Left ventricle myocardium superior (tissue), 1 donor: ENCODE results near the gene MREG. TPM values are rescaled to one million over a fixed set of nuclear protein-coding genes. Genes with fewer than 3 reads are reported as not detected.
"Not testable (repeated sequence)": the region's sequence is repeated elsewhere in the genome, so short reads cannot be mapped to it uniquely, and the experiment has no call there.

Experiments used
- ATAC-seq: fragments of 200-7000 bp; cut with Tn5 transposase; one replicate; pipeline ENCODE4 v1.9.1; 2020; ENCODE audit warnings: mild to moderate bottlenecking, moderate library complexity
- DNase-seq: peaks from one replicate; pipeline ENCODE4 v3.0.0-alpha.2; 2020
- intact Hi-C: fragments of 100-400 bp; cut with micrococcal nuclease; formaldehyde crosslinking; loops from one replicate; pipeline ENCODE4 v1.11.0; 2022
- total RNA-seq: library from RNA; stranded (reverse); fragmentation: NEBNext Ultra II Directional; extraction: Animal tissue kit (Norgen Biotek cat#: 25700); gene quantifications from one replicate; pipeline ENCODE4 v1.2.1, GENCODE V29; 2021
- donor health status: DM: no; HTN: yes; CAD: no; lungs with severe emphysema.

The MREG gene
- total RNA-seq, 1 donor from 2014 or later: 0.84 TPM

- intact Hi-C loops: no loop called here
- DNase-seq: no peak
- peak; percentile 83 for ATAC-seq
These were observed 82.0 kb downstream of the MREG start for GRCh38 chr2:215931256-215931903.

- intact Hi-C loops: no loop called here
- no peak for DNase-seq
- ATAC-seq: no peak
These were observed 82.7 kb downstream of the MREG start for GRCh38 chr2:215930505-215931253.

GRCh38 chr2:215929602-215930335, 83.6 kb downstream of the MREG start:
- intact Hi-C loops: no loop called here
- ATAC-seq: no peak
- no peak for DNase-seq

DNA sequence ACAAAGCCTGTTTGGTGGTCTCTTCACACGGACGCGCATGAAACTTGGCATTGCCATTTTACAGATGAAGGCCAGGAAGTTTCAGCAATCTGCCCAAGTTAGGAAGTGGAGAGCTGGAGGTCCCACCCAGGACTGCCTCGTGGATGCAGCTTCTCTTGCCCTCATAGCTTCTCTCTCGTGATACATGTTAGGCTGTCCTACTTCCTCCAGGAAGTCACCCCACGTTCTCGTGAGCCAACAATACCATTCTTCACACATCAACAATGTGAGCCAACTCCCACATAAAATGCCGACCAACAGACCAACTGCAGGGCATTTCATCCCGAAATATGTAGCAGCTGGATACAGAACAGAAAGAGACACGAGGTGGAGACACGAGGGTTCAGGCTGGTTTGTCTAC, 85.3 kb downstream of the MREG start:
- intact Hi-C loops: no loop called here
- ATAC-seq (no peak), DNase-seq (no peak)

DNA sequence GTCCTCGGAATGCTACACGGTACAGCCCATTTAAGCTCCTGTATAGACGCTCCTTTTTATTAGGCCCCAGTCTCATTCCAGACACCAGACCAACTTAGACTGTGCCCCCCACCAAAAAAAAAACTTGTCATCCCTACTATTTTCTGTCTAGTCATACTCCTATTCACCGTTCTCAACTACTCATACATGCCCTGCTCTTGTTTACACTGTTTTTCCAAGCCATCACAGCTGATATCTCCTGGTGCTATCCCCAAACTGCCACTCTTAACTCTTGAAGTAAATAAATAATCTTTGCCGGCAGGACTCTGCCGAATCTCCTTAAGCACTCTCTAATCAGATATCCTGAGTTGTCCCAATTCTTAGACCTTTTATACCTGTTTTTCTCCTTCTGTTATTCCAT, 86.4 kb downstream of the MREG start:
- ATAC-seq, DNase-seq, intact Hi-C loops: not testable (repeated sequence)

GRCh38 chr2:215921895-215922294, 91.5 kb downstream of the MREG start:
- ATAC-seq (no peak), DNase-seq (no peak)
- intact Hi-C loops: no loop called here

- intact Hi-C loops: no loop called here
- DNase-seq (peak; percentile 54), ATAC-seq (peak; percentile 93)
These were observed 92.9 kb downstream of the MREG start for GRCh38 chr2:215920244-215921100.

DNA sequence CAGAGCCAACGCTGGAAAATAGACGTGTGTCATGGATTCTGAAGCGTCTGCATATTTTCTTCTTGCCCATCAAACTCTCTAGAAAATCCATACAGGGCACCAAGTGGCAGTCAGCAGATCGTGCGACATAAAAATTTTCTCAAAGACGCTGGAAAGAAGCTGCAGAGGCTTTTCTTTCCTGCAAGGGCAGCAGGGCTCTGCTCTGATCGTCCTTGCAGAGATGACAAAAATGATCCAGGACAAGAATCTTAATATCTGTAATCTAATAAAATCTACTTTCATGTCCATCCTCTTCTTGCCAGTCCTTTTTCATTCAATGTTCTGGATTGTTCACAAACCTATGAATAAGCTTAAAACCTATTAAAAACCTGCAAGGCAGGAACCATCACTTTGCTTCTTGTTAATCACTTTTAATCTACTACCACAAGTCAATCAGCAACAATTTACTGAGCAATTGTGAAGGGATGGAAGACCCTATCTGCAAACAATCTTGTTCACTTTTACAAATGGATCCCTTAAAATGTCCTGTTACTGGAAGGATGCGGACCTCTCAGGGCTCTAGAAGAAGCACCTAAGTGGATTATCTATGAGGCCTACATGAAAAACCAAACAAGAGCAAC, 93.6 kb downstream of the MREG start:
- ATAC-seq: no peak
- intact Hi-C loops: loop anchor here (10.0 kb wide), 1 partner anchor 465 kb away; no protein-coding TSS in a partner anchor
- DNase-seq: no peak

- no peak for ATAC-seq
- no peak for DNase-seq
- intact Hi-C loops: loop anchor here (10.0 kb wide), 1 partner anchor 464 kb away; no protein-coding TSS in a partner anchor
These were observed 94.3 kb downstream of the MREG start for GRCh38 chr2:215918901-215919599.

DNA sequence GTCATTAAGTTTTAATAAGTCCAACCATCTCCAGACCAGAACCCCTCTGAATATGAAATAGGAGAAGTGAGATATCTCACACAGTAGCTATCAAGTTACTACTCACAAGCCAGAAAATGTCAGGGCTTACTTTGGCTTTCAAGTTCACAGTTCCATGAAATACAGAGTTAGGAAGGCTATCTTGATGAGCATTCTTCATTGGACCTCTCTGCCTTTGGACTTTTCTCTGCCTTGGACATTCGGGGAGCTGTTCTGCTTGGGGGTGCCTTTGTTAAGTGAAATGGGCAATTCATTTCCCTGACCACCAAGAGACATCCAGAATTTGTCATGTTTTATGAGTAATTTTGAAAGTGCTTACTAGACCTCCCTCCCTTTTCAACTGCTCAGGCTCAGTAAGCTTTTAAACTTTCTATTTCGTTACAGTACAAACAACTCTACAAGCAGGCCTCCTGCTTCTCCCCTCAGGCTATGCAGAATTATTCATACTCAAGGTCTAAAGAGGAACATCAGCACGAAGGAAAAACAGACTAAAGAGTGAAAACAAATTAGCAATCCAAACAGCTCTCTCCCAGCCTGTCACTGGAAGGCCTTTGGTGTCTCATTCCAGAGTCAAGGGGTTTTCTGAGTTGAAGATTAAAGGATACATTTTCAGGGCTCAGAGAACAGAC, 95.3 kb downstream of the MREG start:
- ATAC-seq (no peak), DNase-seq (no peak)
- intact Hi-C loops: loop anchor here (10.0 kb wide), 1 partner anchor 463 kb away; no protein-coding TSS in a partner anchor

- intact Hi-C loops: loop anchor here (10.0 kb wide), 1 partner anchor 461 kb away; no protein-coding TSS in a partner anchor
- DNase-seq: no peak
These were observed 97.9 kb downstream of the MREG start for GRCh38 chr2:215915441-215915840.

GRCh38 chr2:215914777-215915165, 98.6 kb downstream of the MREG start:
- no peak for DNase-seq
- intact Hi-C loops: loop anchor here (10.0 kb wide), 1 partner anchor 460 kb away; no protein-coding TSS in a partner anchor
- no peak for ATAC-seq

More at GRCh38 chr2:215915441-215915840, 97.9 kb downstream of the MREG start:
- no peak for ATAC-seq

DNA sequence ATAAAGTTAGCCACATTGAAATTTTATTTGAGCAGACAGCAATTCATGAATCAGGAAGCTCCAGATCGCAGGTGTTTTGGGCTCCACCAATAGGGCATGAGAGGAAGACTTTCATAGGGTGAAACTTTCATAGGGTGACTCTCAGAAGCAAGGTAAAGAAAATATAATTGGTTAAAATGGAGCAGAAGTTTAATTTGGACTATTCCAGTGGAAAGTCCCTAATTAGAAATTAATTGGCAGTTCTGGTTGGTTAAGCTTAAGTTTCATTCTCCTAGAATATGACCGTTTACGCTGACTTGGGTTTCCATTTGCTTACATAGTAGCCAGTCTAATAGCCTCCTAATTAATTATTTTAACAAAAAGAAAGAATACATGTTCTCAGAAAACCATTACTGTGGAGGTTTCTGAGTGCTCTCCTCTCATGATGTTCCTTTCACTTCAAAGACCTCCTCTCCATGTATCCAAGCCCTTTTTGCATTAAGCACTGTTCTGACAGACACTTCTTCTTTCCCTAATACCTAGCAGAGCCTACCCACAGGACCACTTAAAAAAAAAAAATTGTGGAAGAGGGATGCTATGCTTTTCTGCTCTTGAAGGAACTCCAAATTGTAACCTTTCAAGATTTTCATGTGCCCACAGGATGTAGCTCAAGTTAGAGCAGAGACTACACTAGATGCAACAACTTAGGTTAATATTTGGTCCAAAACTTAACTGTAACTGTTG, 99.1 kb downstream of the MREG start:
- intact Hi-C loops: loop anchor here (10.0 kb wide), 1 partner anchor 459 kb away; no protein-coding TSS in a partner anchor
- ATAC-seq: no peak
- DNase-seq: no peak

- ATAC-seq (no peak), DNase-seq (no peak)
- intact Hi-C loops: loop anchor here (10.0 kb wide), 1 partner anchor 458 kb away; no protein-coding TSS in a partner anchor
These were observed 101.0 kb downstream of the MREG start for GRCh38 chr2:215912299-215912842.

DNA sequence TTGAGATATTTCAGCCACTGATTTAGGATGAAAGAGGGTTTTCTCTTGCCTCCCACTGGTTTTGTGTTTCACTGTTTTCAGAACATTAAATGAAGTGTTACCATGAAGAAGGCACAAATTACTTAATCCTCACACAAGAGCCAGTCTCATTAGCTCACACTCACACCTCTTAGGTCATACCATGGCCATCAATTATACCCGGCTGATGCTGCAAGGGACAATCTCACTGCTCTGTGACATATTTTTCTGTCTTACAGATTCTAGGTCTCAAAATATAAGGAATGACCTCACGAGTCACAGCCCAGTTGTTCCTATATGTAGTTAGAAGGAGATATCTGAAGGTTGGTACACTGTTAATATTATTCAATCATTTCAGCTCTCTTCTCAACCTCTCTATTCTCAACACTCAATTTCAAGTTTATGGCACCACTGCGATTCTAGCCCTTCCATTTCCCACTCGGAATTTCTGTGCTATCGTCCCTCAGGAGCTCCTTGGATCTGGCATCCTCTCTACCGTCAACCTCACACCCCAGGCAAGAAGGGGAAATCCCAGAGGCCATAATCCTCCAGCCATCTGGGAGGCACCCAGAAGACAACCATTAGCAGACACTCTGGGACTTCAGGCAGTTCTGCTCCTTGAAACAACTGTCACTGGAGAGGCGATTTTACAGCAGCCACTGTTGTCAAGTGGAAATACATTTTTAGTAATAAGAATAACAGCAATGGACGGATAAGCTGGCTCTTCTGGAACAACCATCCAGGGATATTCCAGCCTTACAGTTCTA, 101.9 kb downstream of the MREG start:
- no peak for ATAC-seq
- intact Hi-C loops: loop anchor here (10.0 kb wide), 1 partner anchor 457 kb away; no protein-coding TSS in a partner anchor
- DNase-seq: no peak
